ENCODE results near the gene SF1.

The SF1 gene

DNA sequence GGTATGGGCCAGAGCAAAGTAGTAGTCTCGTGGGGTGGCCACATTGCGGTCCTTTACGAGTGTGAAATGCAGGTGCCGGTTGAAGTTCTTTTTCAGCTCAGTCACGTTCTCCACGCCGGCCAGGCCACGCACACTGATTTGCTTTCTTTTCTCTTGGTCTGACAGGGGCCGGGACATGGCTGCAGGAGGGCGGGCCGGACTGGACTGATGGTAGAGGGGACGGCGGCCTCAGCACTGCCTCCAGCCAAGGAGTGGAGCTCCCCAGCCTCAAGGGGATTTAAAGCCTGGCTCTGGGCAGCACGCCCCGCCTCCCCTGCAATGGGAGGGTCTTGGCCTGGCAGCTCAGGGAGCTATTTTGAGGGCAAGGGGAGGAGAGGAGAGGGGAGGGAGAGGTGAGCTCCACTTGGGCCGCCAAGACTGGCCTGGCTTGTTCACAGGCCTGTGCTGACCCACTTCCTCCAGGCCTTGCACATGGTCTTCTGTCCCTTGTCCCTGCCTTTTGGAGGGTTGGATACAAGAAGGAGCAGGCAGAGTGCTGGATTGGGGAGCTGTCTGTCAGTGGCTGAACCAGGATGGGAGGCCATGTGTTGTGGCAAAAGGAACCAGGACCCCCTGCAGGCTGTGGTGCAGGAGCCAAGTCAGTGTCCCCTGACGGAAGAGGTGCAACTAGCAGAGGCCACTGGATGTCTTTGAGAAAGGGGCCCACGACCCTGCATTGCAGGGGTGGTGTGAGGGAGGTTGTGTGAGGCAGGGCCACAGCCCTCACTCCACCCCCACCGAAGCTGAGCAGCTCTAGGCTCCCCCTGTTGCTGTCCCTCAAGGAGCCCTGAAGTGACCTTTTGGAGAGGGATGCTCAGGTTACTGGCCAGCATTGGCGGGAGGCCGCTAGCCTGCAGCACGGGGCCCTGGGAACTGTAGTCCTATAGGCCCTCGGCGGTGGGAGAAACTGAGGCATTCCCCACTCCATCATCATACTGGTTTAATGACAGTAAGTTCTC, 18.3 kb downstream of the SF1 start, which contains the start of gene PYGM:
Gene PYGM, minus strand, starts transcription at position 253 of the 998 bp plus-strand sequence. Its CDS starts 76 bp downstream, at position 177.
- no peak for DNase-seq

DNA sequence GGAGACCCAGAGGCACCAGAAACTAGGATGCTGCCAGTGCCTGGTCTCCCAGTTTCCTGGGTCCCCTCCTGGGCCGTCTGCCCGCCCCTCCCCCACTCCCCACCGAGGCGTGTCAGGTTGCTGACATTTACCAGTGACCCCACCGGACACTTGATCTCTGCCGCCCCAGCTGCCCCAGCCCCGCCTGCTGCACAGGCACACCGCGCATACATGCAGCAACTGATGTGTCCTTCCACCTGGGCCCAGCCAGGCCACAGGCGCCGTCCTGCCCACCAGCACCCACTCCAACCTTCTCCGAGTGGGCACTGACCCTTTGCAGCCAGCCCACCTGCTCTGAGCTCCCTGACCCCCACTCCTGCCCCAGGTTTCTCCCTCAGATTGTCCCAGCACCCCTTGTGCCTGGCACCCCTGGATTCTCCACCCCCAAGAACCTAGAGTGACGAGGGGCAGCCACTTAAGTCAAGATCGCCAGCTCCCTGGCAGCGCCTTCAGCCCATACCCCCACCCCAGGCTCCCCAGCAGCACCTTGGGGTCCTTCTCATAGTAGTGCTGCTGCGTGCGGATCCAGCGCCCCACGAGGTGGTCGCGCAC, 19.1 kb downstream of the SF1 start:
- no peak for DNase-seq

DNA sequence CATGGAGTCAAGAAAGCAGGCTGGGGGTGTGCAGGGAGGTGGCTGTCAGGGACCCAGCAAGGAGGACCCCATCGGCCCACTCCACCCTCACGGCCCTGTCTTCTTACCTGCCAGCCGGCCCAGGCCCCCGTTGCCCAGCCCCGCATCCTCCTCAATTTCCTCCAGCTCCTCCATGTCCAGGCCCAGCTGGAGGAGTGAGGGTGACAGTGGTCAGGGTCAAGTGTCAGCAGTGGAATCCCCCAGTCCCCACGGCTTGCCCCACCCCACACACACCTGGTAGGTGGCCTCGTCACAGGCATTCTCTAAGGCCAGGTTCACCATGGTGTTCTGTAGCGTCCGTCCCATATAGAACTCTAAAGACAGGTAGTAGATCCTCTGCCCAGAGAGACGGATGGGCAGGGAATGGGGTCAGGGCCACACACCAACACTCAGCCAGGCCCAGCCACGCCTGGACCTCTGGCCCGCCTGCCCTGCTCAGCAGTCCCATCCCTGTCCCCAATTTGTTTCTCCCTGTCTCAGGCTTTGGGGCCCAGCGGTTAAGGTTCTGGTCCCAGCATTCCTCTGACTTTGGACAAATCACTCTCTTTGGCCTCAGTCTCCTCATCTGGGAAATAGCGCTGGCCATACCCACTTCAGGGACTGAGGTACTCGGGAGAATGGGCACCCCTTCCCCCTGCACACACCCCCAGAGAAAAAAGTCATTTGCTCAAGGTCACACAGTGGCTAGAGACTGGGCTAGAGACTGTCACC, 19.8 kb downstream of the SF1 start:
- no peak for DNase-seq

DNA sequence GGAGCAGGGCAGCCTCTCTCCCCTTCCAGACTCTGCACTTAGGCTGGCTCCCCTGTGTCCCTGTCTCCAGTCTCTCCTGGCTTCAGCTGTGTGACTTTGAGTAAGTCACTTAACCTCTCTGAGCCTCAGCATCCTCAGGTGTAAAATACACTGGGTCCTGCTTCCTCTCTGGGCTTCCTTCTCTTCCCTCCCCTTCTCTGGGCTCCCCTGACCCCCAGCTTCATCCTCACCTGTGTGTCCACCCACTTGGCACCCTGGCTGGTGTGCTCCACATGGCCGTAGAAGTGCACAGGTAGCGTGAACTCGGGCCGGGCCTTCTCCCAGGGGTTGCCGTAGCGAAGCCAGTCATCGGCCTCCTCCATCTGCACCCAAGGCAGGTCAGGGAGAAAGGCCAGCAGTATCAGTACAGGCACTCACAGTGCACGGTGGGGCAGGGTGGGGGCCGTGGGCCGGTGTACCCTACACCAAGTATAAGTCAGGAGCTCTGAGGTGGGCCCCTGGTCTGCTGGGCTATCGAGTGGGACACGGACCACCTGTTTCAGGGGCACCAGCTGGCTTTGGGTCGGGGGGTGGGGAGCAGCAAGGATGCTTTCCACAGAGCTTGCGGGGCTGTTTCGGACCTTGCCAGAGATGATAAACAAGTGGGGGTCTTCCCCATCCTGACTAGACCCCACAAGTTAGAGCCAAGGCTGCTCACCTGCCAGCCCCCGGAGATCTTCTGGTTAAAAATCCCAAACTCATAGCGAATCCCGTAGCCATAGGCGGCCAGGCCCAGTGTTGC, 20.6 kb downstream of the SF1 start:
- DNase-seq = no peak

DNA sequence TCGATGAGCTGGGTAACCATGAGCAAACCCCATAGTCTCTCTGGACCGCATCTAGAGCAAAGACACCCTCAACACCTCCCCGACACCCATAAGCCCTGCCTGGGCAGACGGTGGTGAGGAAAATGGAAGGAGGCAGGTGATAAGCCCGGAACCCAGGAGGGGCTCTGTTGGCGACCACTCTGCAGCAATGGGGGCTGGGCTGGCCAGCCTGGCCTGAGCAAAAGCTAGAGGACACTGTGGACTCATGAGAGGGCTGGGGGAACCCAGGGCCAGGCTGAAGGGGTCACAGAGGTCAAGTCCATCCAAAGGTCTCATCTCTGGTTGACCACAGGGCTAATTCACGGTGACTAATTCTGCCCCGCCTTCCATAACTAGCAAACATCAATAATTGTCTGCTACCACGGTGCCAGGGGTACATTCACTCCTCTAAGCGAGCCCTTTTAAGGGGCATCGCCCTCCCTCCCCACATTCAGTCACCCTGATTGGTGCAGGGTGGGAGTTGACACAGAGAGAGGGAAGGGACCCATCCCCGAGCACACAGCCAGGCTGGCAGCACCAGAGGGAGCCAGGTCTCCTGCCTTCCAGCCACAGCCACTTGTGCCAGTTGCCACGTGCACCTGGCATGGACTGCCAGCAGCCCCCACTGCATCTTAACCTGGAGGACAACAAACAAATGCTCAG, 22.5 kb downstream of the SF1 start:
- DNase-seq = no peak

DNA sequence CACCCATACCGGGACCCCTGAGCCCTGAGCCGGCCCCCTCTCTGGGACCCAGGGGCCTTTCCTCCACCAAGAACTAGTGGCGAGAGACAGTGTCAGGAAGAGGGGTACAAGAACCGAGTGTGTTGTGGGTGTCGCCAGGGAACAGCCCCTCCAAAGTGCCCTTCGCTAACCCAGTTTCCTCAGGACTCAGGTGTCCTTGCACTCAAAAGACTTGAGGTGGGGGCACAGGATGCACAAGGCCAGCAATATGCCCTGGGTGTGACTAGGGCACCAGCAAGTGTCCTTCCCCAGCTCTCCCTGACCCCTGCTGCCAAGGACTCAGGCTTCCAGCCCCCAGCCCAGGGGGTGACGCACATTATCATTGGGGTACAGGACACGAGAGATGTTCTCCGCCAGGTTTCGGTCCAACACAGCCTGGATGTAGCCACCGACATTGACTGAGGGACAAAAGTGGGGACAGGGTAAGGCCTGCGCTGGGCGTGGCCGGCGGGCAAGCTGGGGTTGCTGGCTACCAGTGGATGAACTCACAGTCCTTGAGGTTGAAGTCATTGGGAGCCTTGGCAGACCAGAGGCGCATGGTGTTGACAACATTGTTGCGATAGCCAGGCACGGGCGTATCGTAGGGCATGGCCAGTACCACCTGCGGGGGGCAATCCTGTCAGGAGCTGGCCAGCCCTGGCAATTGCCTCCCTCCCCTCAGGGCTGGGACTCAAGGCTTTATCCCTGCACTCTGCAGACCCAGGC, 23.3 kb downstream of the SF1 start:
- no peak for DNase-seq

DNA sequence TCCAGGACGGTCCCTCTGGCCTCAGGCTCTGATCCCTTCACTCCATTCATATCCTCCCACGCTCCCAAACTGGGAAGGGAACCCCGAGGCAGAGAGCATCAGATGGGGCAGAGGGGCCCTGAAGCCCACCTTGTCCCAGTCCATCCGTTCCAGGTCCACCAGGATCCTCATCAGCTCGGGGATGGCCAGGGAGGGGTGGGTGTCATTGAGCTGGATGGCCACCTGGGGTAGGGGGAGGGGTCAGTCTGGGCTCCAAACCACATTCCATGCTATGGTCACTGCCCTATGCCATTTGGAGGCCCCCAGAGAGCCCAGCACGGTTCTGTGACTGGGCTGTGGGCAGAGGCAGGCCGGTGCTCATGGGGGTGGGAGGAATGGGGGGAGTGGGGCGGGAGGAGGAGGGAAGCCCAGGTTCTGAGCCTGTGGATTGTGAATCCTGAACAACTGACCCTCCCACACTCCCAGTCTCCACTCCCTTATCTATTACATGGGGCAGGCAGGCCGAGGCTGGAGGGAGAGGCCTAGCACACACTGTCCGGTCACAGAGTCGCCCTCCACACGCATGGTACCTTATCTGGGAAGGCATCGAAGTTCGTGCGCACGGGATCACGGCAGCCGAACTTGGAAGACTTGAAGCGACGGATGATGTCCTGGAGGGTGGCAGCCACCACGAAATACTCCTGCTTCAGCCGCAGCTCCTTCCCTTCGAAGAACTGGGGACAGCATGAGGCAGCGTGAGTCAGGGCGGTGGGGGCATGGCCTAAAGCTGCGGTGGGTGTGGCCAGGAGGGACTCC, 24.0 kb downstream of the SF1 start:
- DNase-seq = no peak

DNA sequence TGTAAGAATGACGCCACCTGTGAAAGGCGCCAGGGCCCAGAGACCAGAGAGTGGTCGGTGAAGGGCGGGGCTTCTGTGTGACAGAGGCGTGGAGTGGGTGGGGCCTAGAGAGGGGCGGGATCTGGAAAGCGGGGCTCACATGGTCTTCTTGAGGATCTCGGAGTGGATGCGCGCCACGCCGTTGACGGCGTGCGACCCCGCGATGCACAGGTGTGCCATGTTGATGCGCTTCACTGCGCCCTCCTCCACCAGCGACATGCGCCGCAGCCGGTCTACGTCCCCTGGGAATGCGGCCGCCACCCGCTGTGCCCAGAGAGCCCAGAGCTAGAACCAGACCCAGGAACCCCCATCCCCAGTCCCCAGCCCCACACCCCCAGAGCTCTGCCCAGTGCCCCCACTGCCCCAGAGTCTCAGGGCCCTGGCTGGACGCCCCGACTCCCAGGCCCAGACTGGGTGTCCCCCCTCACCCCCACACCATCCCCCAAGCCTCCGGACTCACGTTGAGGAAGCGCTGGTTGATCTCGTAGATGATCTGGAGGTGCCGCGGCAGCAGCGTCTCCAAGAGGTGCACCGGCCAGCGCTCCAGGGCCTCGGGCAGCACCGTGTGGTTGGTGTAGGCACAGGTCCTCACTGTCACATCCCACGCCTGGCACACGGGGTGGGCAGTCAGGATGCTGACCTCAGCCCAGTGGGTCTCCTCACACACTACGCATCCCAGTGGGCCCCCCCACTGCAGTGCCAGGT, 24.8 kb downstream of the SF1 start:
- no peak for DNase-seq

DNA sequence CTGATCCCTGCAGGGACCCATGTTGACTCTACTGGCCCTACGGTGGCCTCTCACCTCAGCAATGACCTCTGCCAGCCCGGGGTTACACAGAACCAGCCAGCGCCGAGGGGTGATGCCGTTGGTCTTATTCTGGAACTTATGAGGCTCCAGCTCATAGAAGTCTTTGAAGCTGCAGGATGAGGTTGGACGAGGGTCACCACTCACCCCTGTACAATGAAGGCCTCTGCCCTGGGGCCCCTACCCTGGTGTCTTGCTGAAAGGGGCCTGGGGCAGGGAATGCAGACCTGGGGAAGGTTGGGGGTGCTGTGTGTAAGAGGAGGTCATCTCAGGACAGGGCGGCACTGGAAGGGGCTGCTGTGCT, 25.3 kb downstream of the SF1 start:
- no peak for DNase-seq

DNA sequence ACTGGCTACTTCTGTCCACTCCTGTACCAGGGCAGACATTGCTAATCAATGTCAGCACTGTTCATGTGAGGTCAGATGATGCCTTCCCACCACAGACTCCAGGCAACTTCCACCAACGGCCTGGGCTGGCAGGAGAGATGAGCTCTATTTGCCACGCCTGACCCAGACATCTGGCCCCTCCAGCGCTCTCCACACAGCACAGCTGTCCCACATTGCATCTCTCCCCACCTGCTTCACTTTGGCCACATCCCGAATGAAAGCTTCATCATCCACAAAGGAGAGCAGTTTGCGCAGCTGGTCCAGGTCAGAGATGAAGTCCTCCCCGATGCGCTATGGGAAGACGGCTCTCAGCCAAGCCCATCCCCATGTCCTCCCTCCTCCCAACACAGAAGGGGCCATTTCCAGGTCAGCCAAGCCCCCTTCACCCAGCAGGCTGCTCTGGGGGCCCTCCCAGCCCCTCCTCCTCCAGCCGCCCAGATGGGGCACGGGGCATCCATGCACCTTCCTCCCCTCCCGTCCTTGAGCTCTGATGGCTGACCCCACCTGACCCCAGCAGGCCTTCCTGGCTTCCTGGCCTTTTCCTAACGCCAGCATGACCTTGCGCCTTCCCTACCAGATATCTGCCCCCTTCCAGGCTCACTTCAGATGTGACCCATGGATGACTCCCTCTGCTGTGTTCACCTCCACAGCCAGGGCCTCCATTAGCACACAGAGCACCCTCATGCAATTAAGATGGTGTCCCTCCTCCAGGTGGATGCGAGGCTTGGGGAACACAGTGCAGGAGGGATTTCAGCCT, 26.0 kb downstream of the SF1 start:
- no peak for DNase-seq

DNA sequence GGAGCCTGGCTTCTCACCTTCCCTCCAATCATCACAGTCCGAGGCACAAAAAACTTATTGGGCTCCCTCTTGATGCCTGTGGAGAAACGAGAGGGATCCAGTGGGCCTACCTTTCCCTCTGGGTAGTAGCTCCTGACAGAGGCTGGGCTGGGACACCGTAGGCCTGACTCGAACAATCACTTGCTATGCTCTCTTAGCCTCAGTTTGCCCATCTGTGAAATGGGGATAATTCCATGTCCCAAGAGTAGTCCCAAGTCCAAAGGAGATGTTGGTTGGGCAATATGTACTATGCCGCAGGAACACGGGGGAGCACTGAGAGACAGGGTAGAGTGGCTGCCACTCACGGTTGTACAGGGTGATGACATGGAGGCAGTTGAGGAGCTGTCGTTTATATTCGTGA, 26.8 kb downstream of the SF1 start:
- no peak for DNase-seq

DNA sequence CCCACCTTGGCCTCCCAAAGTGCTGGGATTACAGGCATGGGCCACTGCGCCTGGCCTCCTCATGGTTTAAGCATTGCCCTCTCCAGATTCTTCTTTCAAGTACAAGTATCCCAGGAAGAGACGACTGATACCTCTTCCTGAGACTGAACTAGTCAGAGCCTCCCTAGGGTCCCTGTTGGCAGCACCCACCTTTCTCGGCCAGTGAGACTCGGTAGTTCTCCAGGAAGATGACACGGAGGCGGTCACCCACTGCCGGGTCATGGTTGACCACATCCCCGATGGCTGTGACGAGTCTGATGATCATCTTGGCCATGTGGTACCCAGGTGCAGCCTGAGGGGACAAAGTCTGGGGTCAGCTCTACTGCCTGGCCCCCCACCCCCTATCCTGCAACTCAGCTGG, 27.2 kb downstream of the SF1 start:
- no peak for DNase-seq

DNA sequence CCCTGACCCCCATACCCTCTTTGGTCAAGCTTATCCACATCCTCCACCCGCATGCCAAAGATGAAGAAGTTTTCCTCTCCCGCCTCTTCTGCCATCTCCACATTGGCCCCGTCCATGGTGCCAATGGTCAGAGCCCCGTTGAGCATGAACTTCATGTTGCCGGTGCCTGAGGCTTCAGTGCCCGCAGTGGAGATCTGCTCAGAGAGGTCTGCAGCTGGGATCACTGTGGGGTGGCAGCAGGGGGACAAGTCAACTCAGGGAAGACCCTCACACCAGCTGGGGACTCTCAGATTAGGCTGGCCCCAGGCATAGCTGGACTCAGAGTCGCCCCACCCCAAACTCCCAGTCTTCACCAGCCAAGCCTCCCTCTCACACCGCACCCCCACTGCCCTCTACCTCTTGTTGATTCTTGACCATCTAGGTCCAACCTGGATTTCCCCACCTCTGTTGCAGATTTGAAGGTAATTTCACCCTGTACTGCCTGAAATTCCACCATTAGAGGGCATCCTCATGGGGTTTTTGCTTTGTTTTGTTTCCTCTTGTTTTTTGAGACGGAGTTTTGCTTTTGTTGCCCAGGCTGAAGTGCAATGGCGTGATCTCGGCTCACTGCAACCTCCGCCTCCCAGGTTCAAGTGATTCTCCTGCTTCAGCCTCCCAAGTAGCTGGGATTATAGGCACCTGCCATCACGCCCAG, 27.8 kb downstream of the SF1 start:
- no peak for DNase-seq

DNA sequence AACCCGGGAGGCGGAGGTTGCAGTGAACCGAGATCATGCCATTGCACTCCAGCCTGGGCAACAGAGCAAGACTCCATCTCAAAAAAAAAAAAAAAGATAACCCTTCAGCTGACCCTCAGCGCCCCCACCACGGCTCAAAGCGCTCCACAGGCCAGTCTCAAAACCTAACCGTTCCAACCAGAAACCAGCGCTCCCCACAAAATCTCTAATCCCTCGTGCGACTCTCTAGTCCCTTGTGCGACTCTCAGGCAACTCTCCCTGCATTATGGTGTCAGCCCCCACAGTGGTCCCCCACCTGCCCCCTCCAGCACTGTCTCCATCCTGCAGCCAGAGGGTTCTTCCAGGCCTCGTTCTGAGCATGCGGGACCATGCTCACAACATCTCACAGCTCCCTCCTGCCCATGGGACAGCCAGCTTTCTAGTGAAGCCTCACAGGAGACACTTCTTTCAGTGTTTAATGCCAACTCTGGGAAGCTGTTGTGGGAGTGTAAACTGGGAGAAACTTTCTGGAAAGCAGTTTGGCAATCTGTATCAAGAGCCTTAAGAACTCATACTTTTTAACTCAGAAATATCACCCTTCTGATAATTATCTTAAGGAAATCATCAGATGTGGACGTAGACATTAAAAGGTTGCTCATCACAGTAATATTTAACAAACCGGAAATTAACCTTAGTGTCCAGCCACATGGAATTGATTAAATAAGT, 30.2 kb downstream of the SF1 start:
- no peak for DNase-seq

DNA sequence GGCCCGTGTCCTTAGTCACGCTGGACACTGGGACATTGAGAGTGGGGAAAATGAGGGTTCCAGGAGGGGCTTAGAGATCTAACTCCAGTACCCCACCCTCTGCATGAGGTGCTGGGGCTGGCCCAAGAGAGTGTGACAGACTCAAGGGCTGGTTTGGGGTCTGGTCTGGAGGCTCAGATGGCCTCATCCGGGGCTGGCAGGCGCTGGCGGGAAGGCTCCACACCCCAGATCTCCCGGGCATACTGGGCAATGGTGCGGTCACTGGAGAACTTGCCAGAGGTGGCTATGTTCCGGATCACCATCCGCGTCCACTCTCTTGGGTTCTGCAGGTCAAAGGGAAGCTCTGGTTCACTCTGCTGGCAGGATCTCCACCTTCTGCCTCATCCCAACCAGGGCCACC, 31.9 kb downstream of the SF1 start:
- no peak for DNase-seq

DNA sequence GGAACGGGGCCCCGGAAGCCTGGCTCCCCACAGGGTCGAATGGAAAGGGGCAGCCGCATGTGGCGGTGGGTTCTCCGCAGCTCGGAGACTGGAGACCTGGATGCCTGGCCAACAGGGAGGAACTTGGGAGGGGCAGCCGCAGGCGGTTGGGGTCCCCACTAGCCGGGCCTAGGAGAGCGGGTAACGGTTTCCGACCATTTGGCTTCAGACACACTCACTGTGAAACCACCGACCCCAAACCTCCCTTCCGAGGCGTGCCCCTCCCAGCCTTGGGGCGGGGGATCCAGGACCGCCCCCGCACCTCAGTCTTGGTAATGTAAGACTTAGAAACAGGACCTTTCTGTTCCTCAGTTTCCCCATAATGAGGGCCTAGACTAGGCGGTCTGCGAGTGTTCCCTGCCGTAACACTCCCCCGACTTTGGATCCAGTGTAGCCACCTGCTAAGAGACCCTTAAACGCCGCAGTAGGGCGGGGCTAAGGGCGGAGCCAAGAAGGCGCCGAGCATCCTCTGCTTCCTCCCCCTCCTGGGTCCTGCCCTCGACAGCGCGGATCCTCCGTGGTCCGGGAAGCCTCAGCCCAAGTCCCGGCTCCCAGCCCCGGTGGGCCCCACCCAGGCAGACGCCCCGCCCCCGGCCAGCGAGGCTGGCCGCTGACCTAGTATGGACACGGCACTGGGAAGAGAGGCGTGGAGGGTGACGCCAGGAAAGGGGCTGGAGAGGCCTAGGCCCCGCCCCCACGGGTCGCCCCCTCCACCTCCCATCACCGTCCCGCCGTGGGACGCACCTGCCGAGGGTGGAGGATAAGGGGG, 32.6 kb downstream of the SF1 start:
- DNase-seq = peak; percentile 67

DNA sequence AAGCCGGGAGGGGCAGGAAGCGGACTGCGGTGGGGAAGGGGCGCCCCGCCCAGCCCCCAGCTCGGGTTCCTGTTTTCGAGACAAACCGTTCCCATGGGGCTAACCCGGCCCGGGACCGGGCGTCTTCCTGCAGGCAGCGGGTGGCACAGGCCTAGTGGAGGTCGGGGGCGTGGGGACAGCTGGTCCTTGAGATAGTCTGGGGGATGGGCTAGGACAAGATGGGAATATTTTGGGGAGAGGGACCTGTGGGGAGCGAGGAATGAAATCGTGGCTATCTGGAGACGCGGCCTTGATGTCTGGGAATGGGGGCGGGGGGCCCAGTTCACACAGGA, 33.2 kb downstream of the SF1 start:
- peak; percentile 67 for DNase-seq

All from activated naive CD4-positive, alpha-beta T cell treated with Interleukin-2 at 50 U/mL for 16 hours (primary cell).